ENCODE measurements around the gene KCNK3.
"Not testable (repeated sequence)": the region's sequence is repeated elsewhere in the genome, so short reads cannot be mapped to it uniquely, and the experiment has no call there.

KCNK3 gene

GRCh38 chr2:26657265-26657664, 35.3 kb upstream of the KCNK3 start:
- H3K27me3 ChIP-seq (ENCODE audit: low read depth, low read length) = peaks cover 9% of the 10 kb centered on the region

GRCh38 chr2:26658691-26659346, 33.7 kb upstream of the KCNK3 start:
- no peak for TF ChIP-seq CTCF (IDR thresholded peaks at IDR 0.05; ENCODE audit: low read depth, low read length)
- TF ChIP-seq EZH2phosphoT487 (IDR thresholded peaks at IDR 0.05; ENCODE audit: low read depth) = no peak
- Histone ChIP-seq H2AFZ (ENCODE audit: low read depth, low read length) (no peak overlapping the region), H3K27me3 (ENCODE audit: low read depth, low read length) (peaks cover under 1% of the 10 kb centered on the region; the same call in 1 of the 2 replicates), H3K4me2 (ENCODE audit: low read length) (no peak overlapping the region), H3K9me3 (ENCODE audit: insufficient read depth, low read length) (no peaks in the 10 kb centered on the region), H4K20me1 (ENCODE audit: insufficient read depth, low read length) (no peaks in the 10 kb centered on the region), H3K4me3 (ENCODE audit: low read length) (no peak overlapping the region), H3K79me2 (ENCODE audit: low read length) (no peaks in the 10 kb centered on the region), H3K4me1 (ENCODE audit: low read length) (no peaks in the 10 kb centered on the region), H3K36me3 (replicated peaks; ENCODE audit: low read depth, low read length) (no peaks in the 10 kb centered on the region), H3K9ac (ENCODE audit: low read length) (no peak overlapping the region), H3K27ac (ENCODE audit: low read length) (no peak overlapping the region)

More at GRCh38 chr2:26657265-26657664, 35.3 kb upstream of the KCNK3 start:
- no peaks in the 10 kb centered on the region for H3K4me1 ChIP-seq (ENCODE audit: low read length)
- TF ChIP-seq CTCF (IDR thresholded peaks at IDR 0.05; ENCODE audit: low read depth, low read length) (no peak), EZH2phosphoT487 (IDR thresholded peaks at IDR 0.05; ENCODE audit: low read depth) (no peak)
- H3K27ac ChIP-seq (ENCODE audit: low read length) = no peak overlapping the region
- H4K20me1 ChIP-seq (ENCODE audit: insufficient read depth, low read length) = no peaks in the 10 kb centered on the region
- H3K36me3 ChIP-seq (replicated peaks; ENCODE audit: low read depth, low read length) = no peaks in the 10 kb centered on the region
- no peak overlapping the region for H3K4me3 ChIP-seq (ENCODE audit: low read length)
- H3K79me2 ChIP-seq (ENCODE audit: low read length) = no peaks in the 10 kb centered on the region
- no peak overlapping the region for H3K4me2 ChIP-seq (ENCODE audit: low read length)
- no peak overlapping the region for H2AFZ ChIP-seq (ENCODE audit: low read depth, low read length)
- no peak overlapping the region for H3K9ac ChIP-seq (ENCODE audit: low read length)
- H3K9me3 ChIP-seq (ENCODE audit: insufficient read depth, low read length) = no peaks in the 10 kb centered on the region

GRCh38 chr2:26660363-26660962, 32.1 kb upstream of the KCNK3 start:
- Histone ChIP-seq H3K4me3 (ENCODE audit: low read length) (no peak overlapping the region), H3K4me1 (ENCODE audit: low read length) (no peaks in the 10 kb centered on the region), H3K27ac (ENCODE audit: low read length) (no peak overlapping the region), H3K27me3 (ENCODE audit: low read depth, low read length) (peaks cover 7% of the 10 kb centered on the region), H3K36me3 (replicated peaks; ENCODE audit: low read depth, low read length) (no peaks in the 10 kb centered on the region), H3K9me3 (ENCODE audit: insufficient read depth, low read length) (no peaks in the 10 kb centered on the region), H3K9ac (ENCODE audit: low read length) (no peak overlapping the region), H3K79me2 (ENCODE audit: low read length) (no peaks in the 10 kb centered on the region), H4K20me1 (ENCODE audit: insufficient read depth, low read length) (no peaks in the 10 kb centered on the region), H3K4me2 (ENCODE audit: low read length) (no peak overlapping the region), H2AFZ (ENCODE audit: low read depth, low read length) (no peak overlapping the region)
- TF ChIP-seq EZH2phosphoT487 (IDR thresholded peaks at IDR 0.05; ENCODE audit: low read depth) (no peak), CTCF (IDR thresholded peaks at IDR 0.05; ENCODE audit: low read depth, low read length) (no peak)

DNA sequence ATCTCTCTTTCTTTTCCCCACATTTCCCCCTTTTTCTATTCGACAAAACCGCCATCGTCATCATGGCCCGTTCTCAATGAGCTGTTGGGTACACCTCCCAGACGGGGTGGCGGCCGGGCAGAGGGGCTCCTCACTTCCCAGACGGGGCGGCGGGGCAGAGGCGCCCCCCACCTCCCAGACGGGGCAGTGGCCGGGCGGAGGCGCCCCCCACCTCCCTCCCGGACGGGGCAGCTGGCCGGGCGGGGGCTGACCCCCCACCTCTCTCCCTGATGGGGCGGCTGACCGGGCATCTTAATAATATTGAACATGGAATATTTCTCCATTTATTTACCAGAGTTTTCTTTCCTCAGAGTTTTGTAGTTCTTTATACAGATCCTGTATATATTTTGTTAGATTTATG, 27.2 kb upstream of the KCNK3 start:
- not testable (repeated sequence) for H4K20me1 ChIP-seq (ENCODE audit: insufficient read depth, low read length); H3K4me3 ChIP-seq (ENCODE audit: low read length); H3K27ac ChIP-seq (ENCODE audit: low read length); H3K4me1 ChIP-seq (ENCODE audit: low read length); H3K36me3 ChIP-seq (replicated peaks; ENCODE audit: low read depth, low read length); H2AFZ ChIP-seq (ENCODE audit: low read depth, low read length); H3K4me2 ChIP-seq (ENCODE audit: low read length); H3K9me3 ChIP-seq (ENCODE audit: insufficient read depth, low read length); H3K9ac ChIP-seq (ENCODE audit: low read length); H3K79me2 ChIP-seq (ENCODE audit: low read length)
- peaks cover 21% of the 10 kb centered on the region; the same call in 1 of the 2 replicates for H3K27me3 ChIP-seq (ENCODE audit: low read depth, low read length)

All from OCI-LY3 (cell line).